ENCODE results near the gene VSIG10.
"Not testable (repeated sequence)": the region's sequence is repeated elsewhere in the genome, so short reads cannot be mapped to it uniquely, and the experiment has no call there.

The VSIG10 gene

DNA sequence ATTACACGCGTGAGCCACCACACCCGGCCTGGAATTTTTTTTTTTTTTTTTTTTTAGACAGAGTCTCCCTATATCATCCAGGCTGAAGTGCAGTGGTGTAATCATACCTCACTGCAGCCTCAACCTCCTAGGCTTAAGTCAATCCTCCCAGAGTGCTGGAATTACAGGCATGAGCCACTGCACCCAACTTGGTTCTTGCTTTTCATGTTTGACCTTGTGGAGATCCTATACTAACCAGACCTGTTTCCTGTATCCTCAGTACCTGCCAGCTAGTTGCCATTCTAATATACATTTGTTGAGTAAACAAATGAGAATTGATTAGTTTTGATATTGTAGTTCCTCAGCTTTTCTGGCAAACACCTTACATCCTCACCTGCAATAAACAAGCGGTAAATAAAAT lies 3.2 kb upstream of the VSIG10 start:
- DNase-seq, result no peak

DNA sequence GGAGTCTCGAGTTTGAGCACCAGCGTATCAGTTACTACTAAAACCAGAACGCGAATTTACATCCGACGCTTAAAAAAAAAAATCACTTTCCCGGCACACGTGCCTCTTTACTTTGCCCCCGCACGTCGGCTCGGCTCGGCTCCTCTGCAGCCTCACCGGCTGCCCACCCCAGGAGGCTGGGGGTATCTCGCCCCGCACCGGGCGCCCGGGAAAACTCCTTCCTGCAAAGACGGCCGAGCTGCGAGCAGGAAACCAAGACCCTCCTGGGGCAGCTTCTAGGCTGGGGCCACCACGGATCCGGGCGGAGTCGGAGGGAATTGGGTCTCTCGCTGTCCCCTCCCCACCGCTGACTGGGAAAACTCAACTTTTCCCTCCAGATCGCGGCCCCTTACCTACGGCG lies 610 bp downstream of the VSIG10 start:
- no peak for DNase-seq

DNA sequence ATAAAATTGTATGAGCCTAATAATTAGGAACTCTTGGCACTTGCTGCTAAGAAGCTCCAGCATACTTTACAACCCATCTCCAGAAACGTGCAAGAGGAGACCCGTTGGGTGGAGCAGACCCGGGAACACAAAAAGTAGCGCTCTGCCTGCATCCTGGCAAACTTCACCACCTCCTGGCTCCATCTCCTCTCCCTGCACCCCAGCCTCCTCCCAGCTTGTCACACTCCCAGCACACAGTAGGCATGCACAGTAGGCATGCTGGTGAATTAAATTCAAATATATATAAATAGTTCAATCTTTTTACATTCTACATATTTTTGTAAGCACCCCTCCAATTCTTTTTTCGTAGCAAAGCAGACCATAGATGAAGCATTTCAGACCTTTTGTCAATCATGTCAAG lies 1.2 kb downstream of the VSIG10 start:
- DNase-seq, result no peak

DNA sequence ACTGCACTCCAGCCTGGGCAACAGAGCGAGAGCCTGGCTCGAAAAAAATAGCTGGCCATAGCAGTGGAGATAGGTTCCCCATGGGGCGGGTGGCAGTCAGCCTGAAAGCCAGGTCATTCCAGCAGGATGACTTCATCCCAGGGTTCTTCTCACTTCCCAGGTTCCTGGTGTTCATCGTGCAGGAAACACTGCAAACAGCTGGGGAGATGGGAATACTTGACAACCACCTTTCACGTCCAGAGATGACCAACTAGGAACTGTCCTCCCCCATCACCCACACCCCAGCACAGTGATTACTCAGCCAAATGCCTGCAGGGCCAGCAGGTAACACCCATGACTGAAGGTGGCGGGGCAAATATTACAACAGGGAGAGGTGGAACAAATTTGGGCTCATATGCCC lies 1.7 kb downstream of the VSIG10 start:
- no peak for DNase-seq

DNA sequence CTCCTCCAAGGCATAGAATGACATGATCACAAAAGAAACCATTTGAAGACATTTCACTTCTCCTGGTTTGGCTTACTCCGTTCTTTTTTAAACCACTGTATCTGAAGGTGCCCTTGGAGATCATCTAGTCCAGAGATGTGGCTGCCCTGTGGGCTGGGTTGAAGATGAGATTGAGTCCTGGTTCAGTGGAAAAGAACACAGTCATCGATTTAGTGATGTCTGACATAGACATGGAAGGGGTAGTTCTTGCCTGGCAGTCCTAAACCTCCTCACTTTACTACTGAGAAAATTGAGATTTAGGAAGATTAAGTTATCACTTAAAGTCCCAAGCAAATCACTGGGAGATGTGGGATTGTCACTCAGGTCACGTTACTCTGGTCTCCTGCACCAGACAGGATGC lies 2.8 kb downstream of the VSIG10 start:
- no peak for DNase-seq

DNA sequence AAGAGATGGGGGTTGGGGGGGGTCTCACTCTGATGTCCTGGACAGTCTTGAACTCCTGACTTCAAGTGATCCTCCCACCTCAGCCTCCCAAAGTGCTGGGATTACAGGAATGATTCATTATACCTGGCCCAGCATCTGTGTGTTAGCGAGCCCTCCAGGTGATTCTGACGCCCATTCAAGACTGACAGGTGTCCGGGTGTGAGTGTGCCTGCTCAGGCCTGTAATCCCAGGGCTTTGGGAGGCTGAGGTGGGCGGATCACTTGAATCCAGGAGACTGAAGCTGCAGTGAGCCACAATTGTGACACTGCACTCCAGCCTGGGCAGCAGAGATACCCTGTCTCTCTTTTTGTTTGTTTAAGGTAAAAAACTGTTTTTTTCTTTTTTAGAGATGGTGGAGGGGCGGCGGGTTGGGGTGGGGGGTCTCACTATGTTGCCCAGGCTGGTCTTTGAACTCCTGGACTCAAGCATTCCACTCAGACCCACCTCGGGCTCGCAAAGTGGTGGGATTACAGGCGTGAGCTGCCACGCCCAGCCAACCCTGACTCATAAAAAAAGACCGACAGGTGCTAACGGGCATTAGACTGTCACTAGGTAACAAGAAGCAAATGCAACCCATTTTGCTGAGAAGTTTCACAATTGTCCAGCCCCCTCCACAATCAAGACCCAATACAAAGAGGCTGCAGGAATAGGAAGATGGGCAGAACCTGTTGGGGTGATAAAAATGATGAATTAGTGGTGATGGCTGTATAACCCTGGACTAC lies 4.7 kb downstream of the VSIG10 start:
- DNase-seq, result no peak

DNA sequence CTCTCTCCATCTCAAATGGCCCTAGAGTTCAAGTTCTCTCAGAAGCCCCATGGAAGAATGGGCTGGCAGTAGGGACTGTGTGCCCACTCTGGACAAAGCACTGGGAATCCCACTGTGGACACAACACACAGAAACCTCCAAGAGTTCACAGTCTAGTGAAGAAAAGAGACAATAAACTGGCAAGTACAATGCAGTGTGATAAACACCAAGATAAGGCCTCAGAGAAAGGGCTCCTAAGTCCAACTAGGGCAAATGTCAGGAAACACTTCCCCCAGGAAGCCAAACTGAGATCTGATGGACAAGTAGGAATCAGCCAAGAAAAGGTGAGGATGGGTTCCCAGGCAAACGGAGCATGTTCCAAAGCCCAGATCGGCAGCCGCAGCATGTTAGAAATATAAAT lies 5.4 kb downstream of the VSIG10 start:
- DNase-seq, result no peak

DNA sequence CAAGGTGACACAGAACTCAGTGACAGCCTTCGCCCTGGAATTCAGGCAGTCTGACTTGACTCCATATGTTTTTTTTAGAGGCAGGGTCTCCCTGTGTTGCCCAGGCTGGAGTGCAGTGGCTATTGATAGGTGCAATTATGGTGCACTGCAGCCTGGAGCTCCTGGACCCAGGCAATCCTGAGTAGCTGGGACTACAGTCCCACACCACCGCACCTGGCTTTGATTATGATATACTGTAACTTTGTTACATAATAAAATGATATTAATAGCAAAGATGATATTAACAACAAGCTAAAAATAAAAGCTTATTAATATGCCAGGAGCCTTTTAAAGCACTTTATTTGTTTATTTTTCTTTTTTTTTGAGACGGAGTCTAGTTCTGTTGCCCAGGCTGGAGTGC lies 9.8 kb downstream of the VSIG10 start:
- DNase-seq, result no peak

DNA sequence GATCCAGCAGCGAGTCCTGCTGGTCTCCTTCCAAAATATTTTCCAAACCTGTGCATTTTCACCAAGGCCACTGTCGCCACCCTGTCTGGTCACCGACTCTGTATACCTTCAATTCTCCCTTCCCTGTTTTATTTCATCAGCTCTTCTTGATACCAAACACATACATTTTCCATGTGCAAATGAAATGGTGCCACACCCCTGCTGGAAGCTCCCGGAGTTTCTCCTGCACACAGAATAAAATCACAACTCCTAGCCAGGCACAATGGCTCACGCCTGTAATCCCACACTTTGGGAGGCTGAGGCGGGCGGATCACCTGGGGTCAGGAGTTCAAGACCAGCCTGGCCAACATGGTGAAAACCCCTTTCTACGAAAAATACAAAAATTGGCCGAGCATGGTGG lies 14.0 kb downstream of the VSIG10 start:
- no peak for DNase-seq

DNA sequence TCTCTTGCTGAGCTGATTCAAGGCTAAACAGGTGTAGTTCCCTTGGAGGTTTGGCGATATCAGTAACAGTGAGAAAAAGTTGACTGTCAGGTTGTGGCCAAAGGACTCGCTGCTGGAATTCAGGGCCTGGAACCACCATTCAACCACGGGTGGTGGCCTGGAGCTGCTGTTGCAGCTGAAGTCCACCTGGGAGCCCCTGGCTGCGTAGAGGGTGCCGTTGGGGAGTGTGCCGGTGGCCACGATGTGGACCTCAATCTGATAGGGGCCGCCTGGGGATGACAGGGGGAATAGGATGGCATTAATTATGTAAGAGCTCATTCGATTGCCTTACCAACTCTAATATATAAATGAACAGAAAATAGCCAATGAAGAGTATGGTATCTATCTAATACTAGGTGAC lies 21.6 kb downstream of the VSIG10 start:
- DNase-seq, result no peak

DNA sequence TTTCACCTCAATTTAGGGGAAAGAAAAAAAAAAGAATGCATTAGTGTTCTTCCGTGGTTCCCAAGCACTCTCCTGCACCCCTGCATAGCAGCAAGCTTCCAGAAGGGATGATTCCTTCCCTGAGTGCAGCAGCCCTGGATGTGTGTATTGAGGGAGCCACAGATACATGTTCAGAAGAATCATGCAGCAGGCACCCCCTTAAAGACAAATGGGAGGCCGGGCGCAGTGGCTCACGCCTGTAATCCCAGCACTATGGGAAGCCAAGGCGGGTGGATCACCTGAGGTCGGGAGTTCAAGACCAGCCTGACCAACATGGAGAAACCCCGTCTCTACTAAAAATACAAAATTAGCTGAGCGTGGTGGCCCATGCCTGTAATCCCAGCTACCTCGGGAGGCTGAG lies 22.3 kb downstream of the VSIG10 start:
- not testable (repeated sequence) for DNase-seq

DNA sequence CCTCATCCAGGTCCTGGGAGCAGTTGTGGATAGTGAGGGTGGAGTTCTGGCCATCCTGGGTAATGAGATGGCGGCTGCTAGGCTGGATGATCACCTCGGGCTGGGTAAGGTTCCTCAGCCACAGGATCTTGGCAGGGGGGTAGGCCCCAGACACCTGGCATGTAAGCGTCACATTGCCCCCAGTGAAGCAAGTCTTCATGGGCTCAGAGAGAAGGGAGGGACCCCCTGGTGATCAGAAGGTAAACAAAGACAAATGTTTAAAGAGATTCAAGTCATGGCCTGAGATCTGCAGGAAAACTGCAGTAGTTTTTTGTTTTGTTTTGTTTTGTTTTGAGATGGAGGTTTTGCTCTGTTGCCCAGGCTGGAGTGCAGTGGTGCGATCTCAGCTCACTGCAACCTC lies 30.0 kb downstream of the VSIG10 start:
- DNase-seq, result no peak

DNA sequence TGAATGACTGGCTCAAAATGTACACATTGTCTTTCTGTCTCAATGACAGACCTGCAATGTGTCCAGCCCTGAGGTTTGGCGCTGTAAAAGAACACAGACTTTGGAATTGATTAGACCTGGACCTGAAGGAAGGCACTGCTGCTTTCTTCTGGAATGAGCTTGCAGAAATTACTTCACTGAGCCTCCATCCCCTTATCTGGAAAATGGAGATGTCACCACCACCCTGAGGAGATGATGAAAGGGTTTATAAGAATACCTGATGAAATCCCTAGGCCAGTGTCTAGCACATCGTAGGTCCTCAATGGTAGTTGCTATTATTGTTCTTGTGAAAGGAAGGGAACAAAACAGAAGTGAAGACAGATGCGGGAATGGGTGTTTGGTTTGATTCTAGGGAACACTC lies 33.2 kb downstream of the VSIG10 start:
- DNase-seq, result no peak

DNA sequence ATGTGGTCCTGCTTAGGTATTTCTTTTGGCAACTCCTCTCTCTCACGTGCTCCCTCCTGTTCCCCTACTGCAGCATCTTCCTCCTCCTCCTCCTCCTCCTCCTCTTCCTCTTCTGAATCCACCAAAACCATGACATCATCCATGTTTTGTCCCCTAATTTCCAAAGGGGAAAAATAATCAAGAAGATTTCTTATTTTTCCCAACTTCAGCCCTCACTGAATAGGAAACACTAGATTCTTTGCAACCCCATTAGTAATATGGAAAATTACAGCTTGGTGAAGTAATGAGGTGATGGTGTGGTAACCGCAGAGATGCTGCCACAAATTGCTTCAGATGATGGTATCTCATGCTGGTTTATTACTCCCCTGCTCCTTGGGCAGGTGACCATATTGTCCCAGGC lies 35.4 kb downstream of the VSIG10 start:
- no peak for DNase-seq

DNA sequence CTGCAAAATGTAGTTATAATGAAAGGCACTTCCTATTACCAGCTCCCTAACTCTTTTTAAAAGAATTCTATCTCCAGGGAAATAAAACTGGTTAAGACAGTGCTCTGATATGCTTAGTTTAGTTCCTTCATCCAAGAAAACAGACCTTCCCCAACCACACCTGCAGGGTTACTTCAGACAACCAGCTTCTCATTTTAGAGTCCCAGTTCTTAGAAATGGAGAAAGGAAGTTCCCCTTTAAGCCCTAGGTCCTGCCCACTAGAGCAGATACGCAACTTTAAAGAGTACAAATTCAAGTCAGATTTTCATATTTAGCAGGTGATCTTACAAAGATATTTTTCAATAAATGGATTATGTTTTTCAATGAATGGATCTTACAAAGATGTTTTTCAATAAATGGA lies 38.4 kb downstream of the VSIG10 start:
- DNase-seq, result no peak

DNA sequence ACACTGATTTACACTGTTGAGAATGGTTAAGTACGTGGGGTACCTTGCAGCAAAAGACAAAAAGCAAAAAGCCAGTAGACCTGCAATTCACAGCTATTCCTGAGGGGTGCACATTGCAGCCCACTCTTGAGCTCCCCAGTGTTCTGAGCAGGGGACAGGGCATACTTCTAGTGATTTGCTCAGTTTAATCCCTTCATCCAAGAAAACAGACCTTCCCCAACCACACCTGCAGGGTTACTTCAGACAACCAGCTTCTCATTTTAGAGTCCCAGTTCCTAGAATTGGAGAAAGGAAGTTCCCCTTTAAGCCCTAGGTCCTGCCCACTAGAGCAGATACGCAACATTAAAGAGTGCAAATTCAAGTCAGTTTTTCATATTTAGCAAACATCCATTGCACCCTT lies 39.2 kb downstream of the VSIG10 start:
- DNase-seq, result peak; percentile 27

DNA sequence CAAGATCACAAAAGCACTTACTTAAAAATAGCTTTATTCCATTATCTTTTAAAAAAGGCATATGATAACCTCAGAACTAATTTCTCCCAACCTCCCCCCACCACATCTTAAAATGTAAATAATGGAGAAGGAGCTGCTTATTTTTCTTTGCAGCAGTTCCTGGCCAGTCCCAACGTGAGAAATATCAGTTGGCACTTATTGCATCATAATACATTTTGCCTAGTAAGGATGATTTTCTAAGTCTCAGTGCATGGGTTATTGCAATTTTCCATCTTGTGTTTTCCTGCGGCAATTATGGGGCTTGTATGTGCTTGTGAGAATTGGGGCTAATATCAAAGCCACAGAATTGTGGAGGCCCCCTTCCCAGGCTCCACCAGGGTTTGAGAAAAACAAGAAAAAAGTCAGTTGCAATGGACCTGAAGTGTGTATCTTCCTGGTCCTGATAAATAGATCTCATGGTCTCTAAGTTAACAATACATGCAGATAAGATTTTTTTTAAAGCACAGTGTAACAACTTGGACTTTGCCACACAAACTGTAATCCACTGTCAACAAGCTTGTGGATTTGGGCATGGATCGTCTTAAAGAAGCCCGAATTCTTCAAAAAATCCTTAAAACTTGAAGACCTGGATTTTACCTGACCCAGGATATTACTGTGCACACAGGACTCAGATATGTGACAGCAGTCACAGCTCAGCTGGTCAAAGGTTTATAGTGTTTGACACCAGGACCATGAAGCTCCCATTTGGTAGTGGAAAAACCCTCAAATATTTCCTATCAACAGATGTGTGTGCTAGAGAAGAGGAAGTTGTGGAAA lies 40.0 kb downstream of the VSIG10 start:
- DNase-seq, result no peak

DNA sequence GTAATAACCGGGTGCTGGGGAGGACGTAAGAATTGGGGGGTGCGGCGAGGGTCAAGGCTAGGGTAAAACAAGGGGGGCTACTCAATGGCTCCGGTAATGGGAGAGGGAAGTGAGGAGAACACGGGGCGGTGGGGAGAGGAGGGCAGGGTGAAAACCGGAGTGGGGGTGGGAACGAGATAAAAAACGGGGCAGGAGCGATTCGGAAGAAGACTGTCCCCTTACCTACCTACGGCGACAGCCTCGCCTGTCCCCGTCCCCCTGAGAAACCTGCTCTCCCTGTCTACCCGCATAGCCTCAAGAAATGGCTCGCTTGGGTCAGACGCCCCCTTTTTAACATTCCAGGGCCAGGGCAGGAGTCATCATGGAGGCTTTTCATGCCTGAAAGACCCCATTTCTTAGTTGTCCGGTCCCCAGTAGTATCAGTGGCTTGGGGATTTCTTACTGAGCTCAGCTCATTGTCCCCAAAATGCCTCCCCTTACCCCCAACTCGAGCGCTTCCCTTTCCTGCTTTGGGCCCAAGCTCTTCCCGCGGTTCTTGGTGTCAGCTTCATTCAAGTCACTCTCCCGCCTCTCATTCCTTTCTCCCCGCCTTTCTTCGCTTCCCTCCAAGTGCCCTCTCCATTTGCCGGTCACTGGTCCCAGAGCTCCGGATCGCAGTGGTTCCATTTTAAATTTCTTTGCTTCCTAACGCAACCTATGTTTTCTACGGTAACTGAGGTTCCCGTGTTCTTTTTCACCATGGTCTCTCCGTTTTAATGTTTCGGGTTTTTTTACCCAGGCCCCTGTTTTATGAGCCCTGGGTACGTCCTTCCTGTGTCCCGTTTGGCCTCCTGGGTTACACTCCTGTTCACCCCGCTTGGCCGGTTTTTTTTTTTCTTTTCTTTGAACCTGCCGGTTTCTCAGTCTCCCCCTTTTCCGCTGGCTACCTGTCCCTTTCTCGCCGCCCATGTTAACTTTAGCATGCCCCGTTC lies 41.7 kb downstream of the VSIG10 start:
- peak; percentile 84 for DNase-seq

DNA sequence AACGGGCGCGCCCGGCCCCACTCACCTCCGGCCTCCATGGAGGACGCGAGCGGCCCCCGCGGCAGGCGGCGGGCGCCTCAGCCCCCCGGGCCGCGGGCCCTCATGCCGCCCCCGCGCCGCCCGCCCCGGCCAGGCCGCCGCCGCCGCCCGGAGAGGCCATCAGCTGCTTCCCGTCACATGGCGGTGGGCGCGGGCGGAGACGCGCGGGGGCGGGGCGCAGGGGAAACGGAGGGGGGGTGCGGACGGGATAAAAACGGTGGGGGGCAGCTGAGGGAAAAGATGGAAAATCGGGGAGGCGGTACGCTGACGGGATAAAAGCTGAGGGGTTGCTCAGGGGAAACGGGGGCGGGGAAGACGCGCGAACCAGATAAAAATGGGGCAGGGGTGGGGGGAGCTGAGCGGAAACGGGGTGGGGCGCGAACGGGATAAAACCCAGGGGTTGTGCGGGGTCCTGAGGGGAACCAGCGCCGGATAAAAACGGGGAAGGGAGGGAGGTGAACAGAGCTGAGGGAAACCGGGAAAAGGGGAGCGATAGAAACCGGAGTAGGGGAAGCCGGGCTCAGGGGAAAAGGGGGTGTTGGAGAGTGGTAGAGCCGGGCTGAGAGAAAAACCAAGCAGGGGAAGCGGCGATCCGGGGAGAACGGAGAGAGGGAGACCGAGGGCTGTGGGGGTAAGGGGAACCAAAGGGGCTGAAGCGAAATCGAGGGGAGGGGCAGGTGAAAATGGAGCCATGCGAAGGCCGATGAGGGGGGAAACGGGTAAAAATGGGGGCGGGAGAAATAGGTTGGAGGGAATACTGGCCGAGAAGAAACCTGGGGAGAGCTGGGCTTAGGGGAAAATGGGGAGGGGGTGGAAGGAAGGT lies 42.6 kb downstream of the VSIG10 start, which contains the start of gene WSB2:
Gene WSB2, minus strand, starts transcription at position 169 of the 862 bp plus-strand sequence. Its CDS starts 131 bp downstream, at position 38.
- DNase-seq, result peak; percentile 58

DNA sequence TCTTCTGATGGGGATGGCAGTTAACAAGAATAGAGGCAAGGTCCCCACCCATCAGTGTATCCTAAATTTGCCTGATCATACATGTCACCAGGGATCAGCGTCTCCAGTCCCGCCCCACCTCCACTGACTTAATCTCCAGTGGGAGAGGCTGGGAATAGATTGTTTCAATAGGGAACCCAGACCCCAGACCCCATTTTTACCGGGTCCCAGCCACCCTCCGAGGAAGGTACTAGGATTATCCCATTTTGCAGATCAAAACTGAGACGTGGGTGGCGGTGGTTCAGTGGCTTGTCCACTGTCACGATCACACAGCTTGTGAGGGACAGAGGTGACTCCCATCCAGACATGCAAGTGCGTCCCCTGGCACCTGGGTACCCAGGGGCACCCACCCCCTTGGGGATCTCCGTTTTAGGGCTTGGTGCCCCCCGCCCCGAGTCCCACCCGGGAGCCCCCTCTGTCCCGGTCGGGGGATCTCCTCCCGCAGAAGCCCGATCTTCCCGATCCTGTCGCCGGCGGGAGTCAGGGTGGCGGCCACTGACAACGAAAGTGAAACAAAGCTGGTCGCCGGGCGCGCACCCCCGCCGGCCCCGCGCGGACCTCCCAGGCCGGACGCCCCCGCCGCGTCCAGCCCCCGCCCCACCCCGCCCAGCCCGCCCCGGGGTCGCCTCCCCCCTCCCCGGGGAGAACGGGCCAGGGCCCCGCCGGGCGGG lies 43.4 kb downstream of the VSIG10 start:
- DNase-seq, result peak; percentile 68

Data from retina (tissue), 1 donor.